SK-N-SH (cell line): Measurements from ENCODE around the gene ZNF462. TPM values are rescaled to one million over a fixed set of nuclear protein-coding genes. Genes with fewer than 3 reads are reported as not detected.

Experiments used
- CTCF ChIA-PET: fragments of 300-600, 350-600 bp; formaldehyde crosslinking; extraction: SDS; loops from one replicate; lab custom pipeline; 2021; lab: Yijun Ruan, JAX
- POLR2A ChIA-PET: fragments of 350-600 bp; sonication (Branson Sonifier 250); formaldehyde crosslinking; extraction: SDS; loops from one replicate; lab custom pipeline; 2020; ENCODE audit warnings: antibody characterized with exemption, inconsistent platforms; lab: Yijun Ruan, JAX
- DNase-seq: peaks from one replicate; pipeline ENCODE4 v3.0.0; 2012
- H2AFZ ChIP-seq: fragments of 200-600 bp; sonication (generic); 2 replicates; pipeline ENCODE4 v1.8.1; 2016; ENCODE audit warnings: antibody characterized with exemption, mild to moderate bottlenecking, low read depth
- H3F3A ChIP-seq: fragments of 200-600 bp; sonication (generic); replicated peaks from 2 replicates; pipeline ENCODE3; 2016; ENCODE audit warnings: antibody characterized with exemption, mild to moderate bottlenecking; ENCODE audit not compliant: insufficient read depth
- H3K27ac ChIP-seq, 2 experiments: fragments of 200-500 bp in 1 of 2; fragments of 200-600 bp in 1 of 2; sonication (Bioruptor generic) in 1 of 2; sonication (generic), shearing (Covaris generic) in 1 of 2; 2 replicates each; pipeline versions ENCODE4 v1.5.1 to v1.6.1; 2014 to 2016; ENCODE audit warnings: low read depth in 2 of 2, inconsistent platforms in 1 of 2, low read length in 1 of 2, mild to moderate bottlenecking in 1 of 2, mixed read lengths in 1 of 2
- H3K27me3 ChIP-seq: fragments of 200-600 bp; sonication (generic), shearing (Covaris generic); 2 replicates; pipeline ENCODE4 v1.6.1; 2016; ENCODE audit warnings: mixed run types; ENCODE audit not compliant: insufficient read depth
- H3K36me3 ChIP-seq, 2 experiments: fragments of 200-500 bp in 1 of 2; fragments of 200-600 bp in 1 of 2; sonication (Bioruptor generic) in 1 of 2; sonication (generic) in 1 of 2; replicated peaks in 1 of 2; 2 replicates each; pipeline versions ENCODE3 to v1.5.1; 2014 to 2016; ENCODE audit warnings: low read length in 1 of 2, mild to moderate bottlenecking in 1 of 2; ENCODE audit not compliant: insufficient read depth in 2 of 2, control insufficient read depth in 1 of 2
- H3K4me1 ChIP-seq, 2 experiments: fragments of 200-500 bp in 1 of 2; fragments of 200-600 bp in 1 of 2; sonication (Bioruptor generic) in 1 of 2; sonication (generic), shearing (Covaris generic) in 1 of 2; 2 replicates each; pipeline versions ENCODE4 v1.5.1 to v1.6.1; 2014 to 2016; ENCODE audit warnings: low read depth in 1 of 2, low read length in 1 of 2, mixed run types in 1 of 2; ENCODE audit not compliant: insufficient read depth in 2 of 2, control insufficient read depth in 1 of 2
- H3K4me2 ChIP-seq: fragments of 200-600 bp; sonication (generic), shearing (Covaris generic); 2 replicates; pipeline ENCODE4 v1.6.1; 2017; ENCODE audit warnings: mixed run types
- H3K4me3 ChIP-seq, 2 experiments: fragments of 200-500 bp in 1 of 2; fragments of 200-600 bp in 1 of 2; sonication (Bioruptor generic) in 1 of 2; sonication (generic), shearing (Covaris generic) in 1 of 2; 2 replicates each; pipeline versions ENCODE4 v1.5.1 to v1.8.1; 2014 to 2016; ENCODE audit warnings: low read depth in 2 of 2, inconsistent platforms in 1 of 2, low read length in 1 of 2, mild to moderate bottlenecking in 1 of 2, mixed read lengths in 1 of 2, moderate library complexity in 1 of 2
- H3K79me2 ChIP-seq: fragments of 200-600 bp; sonication (generic); 2 replicates; pipeline ENCODE4 v1.8.1; 2017; ENCODE audit warnings: mild to moderate bottlenecking; ENCODE audit not compliant: insufficient read depth
- H3K9ac ChIP-seq: fragments of 200-600 bp; sonication (generic); 2 replicates; pipeline ENCODE4 v1.6.1; 2017; ENCODE audit warnings: mixed run types
- H3K9me2 ChIP-seq: fragments of 200-600 bp; sonication (generic); 2 replicates; pipeline ENCODE4 v1.6.1; 2017; ENCODE audit warnings: mixed run types
- H3K9me3 ChIP-seq: fragments of 200-600 bp; sonication (generic); 2 replicates; pipeline ENCODE4 v1.6.1; 2017; ENCODE audit warnings: mixed run types, mild to moderate bottlenecking, moderate library complexity
- H4K20me1 ChIP-seq: fragments of 200-600 bp; sonication (generic); 2 replicates; pipeline ENCODE4 v1.6.1; 2017; ENCODE audit warnings: mild to moderate bottlenecking, mixed run types; ENCODE audit not compliant: insufficient read depth
- CHD2 ChIP-seq: fragments of 150-350 bp; IDR thresholded peaks from 2 replicates; pipeline ENCODE4 v1.6.1; 2018; ENCODE audit warnings: low read length; ENCODE audit not compliant: partially characterized antibody
- GABPA ChIP-seq: IDR thresholded peaks from 2 replicates; pipeline ENCODE4 v1.4.0; 2012; ENCODE audit warnings: low read depth, mild to moderate bottlenecking
- RCOR1 ChIP-seq: fragments of 150-350 bp; IDR thresholded peaks from 2 replicates; pipeline ENCODE4 v1.6.1; 2017; ENCODE audit warnings: antibody characterized with exemption, low read length
- RXRA ChIP-seq: IDR thresholded peaks from 2 replicates; pipeline ENCODE4 v1.4.0; 2012; ENCODE audit warnings: low read depth, mild to moderate bottlenecking, borderline replicate concordance
- SIN3A ChIP-seq: IDR thresholded peaks from 2 replicates; pipeline ENCODE4 v1.6.1; 2012; ENCODE audit warnings: low read depth, mild to moderate bottlenecking, low read length, moderate library complexity, borderline replicate concordance
- SMC3 ChIP-seq: IDR thresholded peaks from 2 replicates; pipeline ENCODE4 v1.6.1; 2012; ENCODE audit warnings: low read depth, low read length, improper control_type of control experiment
- YY1 ChIP-seq: IDR thresholded peaks from 2 replicates; pipeline ENCODE4 v1.4.0; 2012; ENCODE audit warnings: low read depth, mild to moderate bottlenecking
- WGBS: methylation state at CpG from one replicate; pipeline ENCODE4 v1.1.6; 2017; ENCODE audit warnings: low lambda C conversion rate; 5-methylcytosine and 5-hydroxymethylcytosine counted together
- polyA plus RNA-seq, 3 experiments: library from polyadenylated mRNA; depleted of rRNA; stranded (reverse); fragments of >200 nt; gene quantifications; 2 replicates each; pipeline ENCODE4 v1.2.3, GENCODE V29; 2012
- TF ChIP-seq, protein P1 (sequence below): IDR thresholded peaks from 2 replicates; pipeline ENCODE4 v1.4.0; 2012; ENCODE audit warnings: low read depth
- TF ChIP-seq, protein P2 (sequence below): IDR thresholded peaks from 2 replicates; pipeline ENCODE4 v1.4.0; 2012; ENCODE audit warnings: low read depth, borderline replicate concordance

Gene ZNF462
- polyA plus RNA-seq, 1 of the 3 experiments (the other 2 are of a cell fraction) = 5.2 TPM

GRCh38 chr9:106859957-106860720 lies 2.8 kb upstream of the ZNF462 start:
- Histone ChIP-seq H3K9ac (peak overlapping the region; percentile 94), H3K4me3 (peak overlapping the region; percentile 64 to 91), H3K27me3 (no peaks in the 10 kb centered on the region; the same call in 1 of the 2 replicates), H3K79me2 (peaks cover 16% of the 10 kb centered on the region), H3K27ac (peak overlapping the region; percentile 84 to 96; a peak in 3 of 4 replicates), H3K9me2 (no peaks in the 10 kb centered on the region), H4K20me1 (no peaks in the 10 kb centered on the region), H3K36me3 (no peaks in the 10 kb centered on the region), H3K4me2 (peak overlapping the region; percentile 93), H3F3A (peaks cover 13% of the 10 kb centered on the region), H3K4me1 (no peaks in the 10 kb centered on the region; a peak in 2 of 4 replicates), H3K9me3 (no peaks in the 10 kb centered on the region), H2AFZ (peak overlapping the region; percentile 98)
- CTCF ChIA-PET = interaction anchor here (0.6 to 3.6 kb wide), 5 partner anchors 107 to 1019 kb away, joined by 3 to 14 read pairs (median 4); no protein-coding TSS in a partner anchor
- WGBS = 8% methylated on average over 24 of the region's 43 CpGs
- POLR2A ChIA-PET = no interaction called here
- DNase-seq = peak; percentile 54
- TF ChIP-seq, protein P1, sequence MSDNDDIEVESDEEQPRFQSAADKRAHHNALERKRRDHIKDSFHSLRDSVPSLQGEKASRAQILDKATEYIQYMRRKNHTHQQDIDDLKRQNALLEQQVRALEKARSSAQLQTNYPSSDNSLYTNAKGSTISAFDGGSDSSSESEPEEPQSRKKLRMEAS = 0 out of 2 replicates have a peak, but pooled peaks have one; percentile 10
- TF ChIP-seq RCOR1 (no peak), YY1 (peak; percentile 17; the same call in 1 of the 2 replicates)

DNA sequence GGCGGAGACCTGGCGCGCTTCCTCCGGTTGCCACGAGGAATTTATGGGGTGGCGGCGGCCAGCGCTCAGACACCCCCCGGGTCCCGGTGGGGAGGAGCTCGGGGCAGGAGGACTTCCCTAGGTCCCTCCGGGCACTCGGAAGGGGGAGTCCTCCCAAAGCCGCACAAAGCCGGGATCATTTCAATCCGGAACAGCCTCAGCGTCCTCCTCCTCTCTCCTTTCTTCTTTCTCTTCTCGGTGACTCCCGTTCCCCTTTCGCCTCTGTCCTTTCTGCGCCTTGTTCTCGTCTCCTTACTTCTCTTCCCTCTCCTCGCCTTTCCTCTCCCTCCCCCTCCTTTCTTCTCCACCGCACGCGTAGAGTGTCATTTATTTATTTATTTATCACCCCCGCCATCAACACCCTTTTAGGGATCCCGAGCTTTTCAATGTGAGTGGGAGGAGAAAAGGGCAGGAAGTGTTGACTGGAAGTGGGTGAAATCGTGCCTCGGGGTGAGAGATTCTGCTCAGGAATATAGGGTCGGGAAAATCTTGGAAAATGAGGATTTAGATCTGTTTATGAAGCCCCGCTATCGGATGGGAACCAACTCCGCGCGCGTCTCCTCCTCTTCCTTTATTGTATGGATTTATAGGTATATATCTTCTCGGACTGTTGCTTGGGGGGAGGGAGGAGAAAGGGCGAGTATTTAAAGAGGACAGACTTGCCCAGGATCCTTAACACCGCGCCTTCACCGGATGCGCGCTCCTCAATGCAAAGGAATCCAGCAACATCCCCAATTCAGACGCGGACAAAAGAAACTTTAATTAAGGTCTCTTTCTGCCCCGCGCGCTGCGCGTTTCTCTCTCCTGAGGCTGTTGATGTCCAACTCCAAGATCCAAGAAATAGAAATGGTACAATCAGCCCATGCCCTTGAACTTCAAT lies 2.0 kb upstream of the ZNF462 start:
- Histone ChIP-seq H3F3A (peaks cover 13% of the 10 kb centered on the region), H3K36me3 (no peaks in the 10 kb centered on the region), H3K27me3 (no peaks in the 10 kb centered on the region; the same call in 1 of the 2 replicates), H3K4me3 (peak overlapping the region; percentile 64 to 91), H3K79me2 (peaks cover 24% of the 10 kb centered on the region), H3K9ac (peak overlapping the region; percentile 94), H3K4me2 (peak overlapping the region; percentile 93), H3K4me1 (no peaks in the 10 kb centered on the region; a peak in 2 of 4 replicates), H2AFZ (peak overlapping the region; percentile 98), H3K27ac (peak overlapping the region; percentile 84 to 96), H3K9me3 (no peaks in the 10 kb centered on the region), H4K20me1 (no peaks in the 10 kb centered on the region), H3K9me2 (no peaks in the 10 kb centered on the region)
- TF ChIP-seq CHD2 (no peak), GABPA (peak; percentile 21; the same call in 1 of the 2 replicates), RXRA (no peak), SMC3 (no peak), SIN3A (0 out of 2 replicates have a peak, but pooled peaks have one; percentile 4), RCOR1 (no peak)
- TF ChIP-seq, protein P2, sequence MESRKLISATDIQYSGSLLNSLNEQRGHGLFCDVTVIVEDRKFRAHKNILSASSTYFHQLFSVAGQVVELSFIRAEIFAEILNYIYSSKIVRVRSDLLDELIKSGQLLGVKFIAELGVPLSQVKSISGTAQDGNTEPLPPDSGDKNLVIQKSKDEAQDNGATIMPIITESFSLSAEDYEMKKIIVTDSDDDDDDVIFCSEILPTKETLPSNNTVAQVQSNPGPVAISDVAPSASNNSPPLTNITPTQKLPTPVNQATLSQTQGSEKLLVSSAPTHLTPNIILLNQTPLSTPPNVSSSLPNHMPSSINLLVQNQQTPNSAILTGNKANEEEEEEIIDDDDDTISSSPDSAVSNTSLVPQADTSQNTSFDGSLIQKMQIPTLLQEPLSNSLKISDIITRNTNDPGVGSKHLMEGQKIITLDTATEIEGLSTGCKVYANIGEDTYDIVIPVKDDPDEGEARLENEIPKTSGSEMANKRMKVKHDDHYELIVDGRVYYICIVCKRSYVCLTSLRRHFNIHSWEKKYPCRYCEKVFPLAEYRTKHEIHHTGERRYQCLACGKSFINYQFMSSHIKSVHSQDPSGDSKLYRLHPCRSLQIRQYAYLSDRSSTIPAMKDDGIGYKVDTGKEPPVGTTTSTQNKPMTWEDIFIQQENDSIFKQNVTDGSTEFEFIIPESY = no peak; the same call in 1 of the 2 replicates
- ChIA-PET POLR2A (interaction anchor here (0.6 kb wide), 1 partner anchor 1022 kb away, joined by 4 read pairs; no protein-coding TSS in a partner anchor), CTCF (interaction anchor here (0.6 to 3.6 kb wide), 8 partner anchors 8 to 1019 kb away, joined by 3 to 14 read pairs (median 4); no protein-coding TSS in a partner anchor)
- DNase-seq = peak; percentile 65
- under 1% methylated on average over 46 of the region's 51 CpGs for WGBS
